Panc1 (cell line): Measurements from ENCODE around the gene DBP. TPM values are rescaled to one million over a fixed set of nuclear protein-coding genes. Genes with fewer than 3 reads are reported as not detected.

Source experiments
- ATAC-seq: fragments of 200-7000 bp; cut with Tn5 transposase; 2 replicates; pipeline ENCODE4 v1.9.1; 2020; ENCODE audit warnings: mild to moderate bottlenecking, moderate library complexity
- BruUV-seq: library from RNA; stranded (reverse); fragments of 400-500 nt; replicated peaks from 2 replicates; lab custom pipeline; 2021; lab: Mats Ljungman, UMichigan
- CTCF ChIA-PET: fragments of 300-600 bp; sonication (Branson Sonifier 250); formaldehyde crosslinking; loops from one replicate; lab custom pipeline; 2022; ENCODE audit warnings: antibody characterized with exemption; lab: Charles Lee
- POLR2A ChIA-PET: fragments of 300-600 bp; sonication (Branson Sonifier 250); formaldehyde crosslinking; loops from one replicate; lab custom pipeline; 2022; ENCODE audit warnings: antibody characterized with exemption; lab: Charles Lee
- DNase-seq: peaks from one replicate; pipeline ENCODE4 v3.0.0-alpha.2; 2010; ENCODE audit warnings: low read depth, low spot score
- H3K27ac ChIP-seq: 2 replicates; pipeline ENCODE4 v1.5.1; 2011; ENCODE audit warnings: mild to moderate bottlenecking, low read length, inconsistent platforms
- H3K27me3 ChIP-seq: fragments of 200-500 bp; sonication (Bioruptor generic); 2 replicates; pipeline ENCODE4 v1.6.0; 2014; ENCODE audit warnings: low read length, inconsistent platforms; ENCODE audit not compliant: control insufficient read depth, insufficient read depth
- H3K36me3 ChIP-seq: fragments of 200-500 bp; sonication (Bioruptor generic); 2 replicates; pipeline ENCODE4 v1.5.1; 2014; ENCODE audit warnings: inconsistent platforms, mild to moderate bottlenecking, low read length, moderate library complexity; ENCODE audit not compliant: control insufficient read depth, insufficient read depth
- H3K4me1 ChIP-seq: 2 replicates; pipeline ENCODE4 v1.5.1; 2011; ENCODE audit warnings: inconsistent platforms, mild to moderate bottlenecking, low read length, moderate library complexity; ENCODE audit not compliant: control insufficient read depth, insufficient read depth
- H3K4me3 ChIP-seq, 2 experiments: 2 replicates each; pipeline ENCODE4 v1.5.1; 2011 to 2012; ENCODE audit warnings: low read depth in 2 of 2, low read length in 2 of 2, mild to moderate bottlenecking in 2 of 2, inconsistent platforms in 1 of 2, moderate library complexity in 1 of 2
- H3K9me3 ChIP-seq: fragments of 200-500 bp; sonication (Bioruptor generic); 2 replicates; pipeline ENCODE4 v1.5.1; 2014; ENCODE audit warnings: low read depth, mild to moderate bottlenecking, inconsistent platforms, low read length, moderate library complexity; ENCODE audit not compliant: control insufficient read depth, insufficient read depth
- POLR2AphosphoS5 ChIP-seq: IDR thresholded peaks from 2 replicates; pipeline ENCODE4 v1.6.1; 2012; ENCODE audit warnings: mild to moderate bottlenecking, low read depth, low read length, moderate library complexity
- SIN3A ChIP-seq: IDR thresholded peaks from 2 replicates; pipeline ENCODE4 v1.6.1; 2012; ENCODE audit warnings: low read depth, mild to moderate bottlenecking, low read length, moderate library complexity, borderline replicate concordance; ENCODE audit not compliant: insufficient read depth
- TCF7L2 ChIP-seq: IDR thresholded peaks from 2 replicates; pipeline ENCODE4 v1.6.1; 2011; ENCODE audit warnings: mild to moderate bottlenecking, low read depth, low read length, inconsistent platforms
- in situ Hi-C: cut with HindIII; loops from 2 replicates; pipeline ENCODE4 v1.10.0; 2016; ENCODE audit warnings: low sequenced_read_pairs, low pct_unique_long_range_greater_than_20kb
- intact Hi-C: fragments of 100-400 bp; cut with micrococcal nuclease; formaldehyde crosslinking; loops from one replicate; pipeline ENCODE4 v1.10.0; 2022; ENCODE audit not compliant: unreplicated experiment
- total RNA-seq: library from RNA; stranded (reverse); gene quantifications from one replicate; pipeline ENCODE4 v1.2.1, GENCODE V29; 2021; ENCODE audit not compliant: unreplicated experiment
- TF ChIP-seq, protein P1 (sequence below): fragments of 450-650 bp; IDR thresholded peaks from 2 replicates; pipeline ENCODE4 v1.5.1; 2017; ENCODE audit warnings: mild to moderate bottlenecking
- TF ChIP-seq, protein P2 (sequence below), 2 experiments: IDR thresholded peaks; 2 replicates each; pipeline ENCODE4 v1.6.1; 2011 to 2012; ENCODE audit warnings: low read depth in 2 of 2, control low read depth in 1 of 2, low read length in 1 of 2, mild to moderate bottlenecking in 1 of 2, moderate library complexity in 1 of 2; ENCODE audit not compliant: insufficient read depth in 1 of 2

DBP gene
- total RNA-seq, 1 experiment from 2014 or later, result 7.4 TPM

DNA sequence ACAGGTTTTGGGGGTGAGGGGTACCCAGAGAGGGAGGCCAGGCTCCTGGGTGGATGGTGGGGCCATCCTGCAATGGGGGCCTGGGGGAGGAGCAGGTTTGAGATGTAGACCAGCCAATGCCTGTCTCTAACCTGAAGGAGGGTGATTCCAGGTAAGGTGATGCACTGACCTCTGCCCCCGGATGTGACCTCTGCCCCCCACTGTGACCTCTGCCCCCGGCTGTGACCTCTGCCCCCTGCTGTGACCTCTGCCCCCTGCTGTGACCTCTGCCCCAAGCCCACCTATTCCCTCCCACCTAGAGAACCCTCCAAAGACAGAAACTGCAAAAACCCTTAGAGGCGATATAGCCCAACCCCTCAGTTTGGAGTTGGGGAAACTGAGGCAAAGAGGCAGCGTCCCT lies 40.9 kb downstream of the DBP start:
- no peaks in the 10 kb centered on the region for H3K27me3 ChIP-seq
- TF ChIP-seq, protein P1, sequence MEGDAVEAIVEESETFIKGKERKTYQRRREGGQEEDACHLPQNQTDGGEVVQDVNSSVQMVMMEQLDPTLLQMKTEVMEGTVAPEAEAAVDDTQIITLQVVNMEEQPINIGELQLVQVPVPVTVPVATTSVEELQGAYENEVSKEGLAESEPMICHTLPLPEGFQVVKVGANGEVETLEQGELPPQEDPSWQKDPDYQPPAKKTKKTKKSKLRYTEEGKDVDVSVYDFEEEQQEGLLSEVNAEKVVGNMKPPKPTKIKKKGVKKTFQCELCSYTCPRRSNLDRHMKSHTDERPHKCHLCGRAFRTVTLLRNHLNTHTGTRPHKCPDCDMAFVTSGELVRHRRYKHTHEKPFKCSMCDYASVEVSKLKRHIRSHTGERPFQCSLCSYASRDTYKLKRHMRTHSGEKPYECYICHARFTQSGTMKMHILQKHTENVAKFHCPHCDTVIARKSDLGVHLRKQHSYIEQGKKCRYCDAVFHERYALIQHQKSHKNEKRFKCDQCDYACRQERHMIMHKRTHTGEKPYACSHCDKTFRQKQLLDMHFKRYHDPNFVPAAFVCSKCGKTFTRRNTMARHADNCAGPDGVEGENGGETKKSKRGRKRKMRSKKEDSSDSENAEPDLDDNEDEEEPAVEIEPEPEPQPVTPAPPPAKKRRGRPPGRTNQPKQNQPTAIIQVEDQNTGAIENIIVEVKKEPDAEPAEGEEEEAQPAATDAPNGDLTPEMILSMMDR, result no peak
- DNase-seq, result no peak
- in situ Hi-C loops (no loop called here), intact Hi-C loops (no loop called here)
- H3K27ac ChIP-seq, result no peak overlapping the region
- ATAC-seq, result no peak
- no TSS peak for BruUV-seq
- H3K4me3 ChIP-seq, result no peak overlapping the region
- H3K36me3 ChIP-seq, result no peaks in the 10 kb centered on the region
- no peaks in the 10 kb centered on the region for H3K4me1 ChIP-seq
- ChIA-PET CTCF (interaction anchor here (1.9 kb wide), 1 partner anchor 12 kb away, joined by 7 read pairs; no protein-coding TSS in a partner anchor), POLR2A (no interaction called here)
- no peaks in the 10 kb centered on the region for H3K9me3 ChIP-seq

DNA sequence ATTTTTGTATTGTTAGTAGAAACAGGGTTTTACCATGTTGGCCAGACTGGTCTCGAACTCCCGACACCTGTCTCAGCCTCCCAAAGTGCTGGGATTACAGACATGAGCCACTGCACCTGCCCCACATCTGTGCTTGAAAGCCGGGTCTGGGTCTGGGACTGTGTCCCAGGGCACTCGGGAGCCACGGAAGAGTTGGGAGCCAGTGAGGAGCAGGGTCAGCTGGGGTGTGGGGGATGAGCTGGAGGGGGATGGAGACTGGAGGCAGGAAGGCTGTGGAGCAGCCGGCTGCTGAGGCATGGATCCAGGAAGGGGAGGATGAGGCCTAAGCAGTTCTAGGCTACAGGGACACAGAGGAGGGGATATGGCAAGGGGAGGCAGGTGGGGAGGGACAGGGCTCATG lies 41.3 kb downstream of the DBP start:
- DNase-seq (no peak), ATAC-seq (no peak)
- Histone ChIP-seq H3K4me3 (no peak overlapping the region), H3K4me1 (no peaks in the 10 kb centered on the region), H3K27ac (no peak overlapping the region), H3K36me3 (no peaks in the 10 kb centered on the region), H3K27me3 (no peaks in the 10 kb centered on the region), H3K9me3 (no peaks in the 10 kb centered on the region)
- TF ChIP-seq, protein P2, sequence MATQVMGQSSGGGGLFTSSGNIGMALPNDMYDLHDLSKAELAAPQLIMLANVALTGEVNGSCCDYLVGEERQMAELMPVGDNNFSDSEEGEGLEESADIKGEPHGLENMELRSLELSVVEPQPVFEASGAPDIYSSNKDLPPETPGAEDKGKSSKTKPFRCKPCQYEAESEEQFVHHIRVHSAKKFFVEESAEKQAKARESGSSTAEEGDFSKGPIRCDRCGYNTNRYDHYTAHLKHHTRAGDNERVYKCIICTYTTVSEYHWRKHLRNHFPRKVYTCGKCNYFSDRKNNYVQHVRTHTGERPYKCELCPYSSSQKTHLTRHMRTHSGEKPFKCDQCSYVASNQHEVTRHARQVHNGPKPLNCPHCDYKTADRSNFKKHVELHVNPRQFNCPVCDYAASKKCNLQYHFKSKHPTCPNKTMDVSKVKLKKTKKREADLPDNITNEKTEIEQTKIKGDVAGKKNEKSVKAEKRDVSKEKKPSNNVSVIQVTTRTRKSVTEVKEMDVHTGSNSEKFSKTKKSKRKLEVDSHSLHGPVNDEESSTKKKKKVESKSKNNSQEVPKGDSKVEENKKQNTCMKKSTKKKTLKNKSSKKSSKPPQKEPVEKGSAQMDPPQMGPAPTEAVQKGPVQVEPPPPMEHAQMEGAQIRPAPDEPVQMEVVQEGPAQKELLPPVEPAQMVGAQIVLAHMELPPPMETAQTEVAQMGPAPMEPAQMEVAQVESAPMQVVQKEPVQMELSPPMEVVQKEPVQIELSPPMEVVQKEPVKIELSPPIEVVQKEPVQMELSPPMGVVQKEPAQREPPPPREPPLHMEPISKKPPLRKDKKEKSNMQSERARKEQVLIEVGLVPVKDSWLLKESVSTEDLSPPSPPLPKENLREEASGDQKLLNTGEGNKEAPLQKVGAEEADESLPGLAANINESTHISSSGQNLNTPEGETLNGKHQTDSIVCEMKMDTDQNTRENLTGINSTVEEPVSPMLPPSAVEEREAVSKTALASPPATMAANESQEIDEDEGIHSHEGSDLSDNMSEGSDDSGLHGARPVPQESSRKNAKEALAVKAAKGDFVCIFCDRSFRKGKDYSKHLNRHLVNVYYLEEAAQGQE (IDR thresholded peaks at IDR 0.05; ENCODE audit: insufficient read depth in 1 of 2, low read depth in 2 of 2, low read length in 1 of 2), result no peak
- TF ChIP-seq POLR2AphosphoS5 (no peak), SIN3A (no peak), TCF7L2 (no peak)
- TF ChIP-seq, protein P1, result no peak
- POLR2A ChIA-PET, result no interaction called here
- intact Hi-C loops (no loop called here), in situ Hi-C loops (no loop called here)
- CTCF ChIA-PET, result interaction anchor here (1.9 kb wide), 1 partner anchor 11 kb away, joined by 7 read pairs; no protein-coding TSS in a partner anchor
- BruUV-seq, result no TSS peak
